CD4-positive, alpha-beta memory T cell (primary cell): ENCODE data around the gene NDUFV2. TPM values are rescaled to one million over a fixed set of nuclear protein-coding genes. Genes with fewer than 3 reads are reported as not detected.

ENCODE experiments used
- polyA plus RNA-seq, 2 donors: library from polyadenylated mRNA; unstranded; fragments of 300-500 nt; fragmentation: Illumina TruSeq; gene quantifications; one replicate each; pipeline ENCODE4 v1.2.3, GENCODE V29; 2021
- total RNA-seq, 2 experiments: library from RNA; stranded (reverse); gene quantifications; one replicate each; pipeline ENCODE4 v1.2.3, GENCODE V29; 2021

Gene NDUFV2
- total and polyA plus RNA-seq, 4 experiments from 2014 or later, result 135 to 281 (median 174) TPM

Other genes starting within 250 kb of the NDUFV2 start
- gene ANKRD12, start 34.1 kb downstream of the NDUFV2 start, total RNA-seq, result 100 to 1,000 TPM; 262 to 280 TPM
- 100 to 1,000 TPM in 1 of 2 donors, 10 to 100 TPM in 1; 10.7 to 141 TPM for gene ANKRD12, start 34.1 kb downstream of the NDUFV2 start, polyA plus RNA-seq
- gene TWSG1, start 232.1 kb downstream of the NDUFV2 start, total RNA-seq, result 1 to 10 TPM; 5.1 to 6.0 TPM
- 1 to 10 TPM; 4.1 to 4.8 TPM for gene TWSG1, start 232.1 kb downstream of the NDUFV2 start, polyA plus RNA-seq